22Rv1 (cell line): Measurements from ENCODE around the gene TCF7L2.

Experiments used
- H3K27ac ChIP-seq: fragments of 450-650 bp; 2 replicates; pipeline ENCODE4 v1.5.1; 2017
- CTCF ChIP-seq: fragments of 450-650 bp; IDR thresholded peaks from 2 replicates; pipeline ENCODE4 v1.5.1; 2017; ENCODE audit warnings: mild to moderate bottlenecking
- ZFX ChIP-seq: fragments of 450-650 bp; IDR thresholded peaks from 2 replicates; pipeline ENCODE4 v1.6.1; 2017; ENCODE audit warnings: antibody characterized with exemption, borderline replicate concordance

TCF7L2 gene

GRCh38 chr10:112913255-112913654 is 36.8 kb upstream of the TCF7L2 start:
- no peak for TF ChIP-seq CTCF
- no peak for TF ChIP-seq ZFX
- no peak overlapping the region for H3K27ac ChIP-seq

GRCh38 chr10:112913661-112914287 is 36.3 kb upstream of the TCF7L2 start:
- H3K27ac ChIP-seq = no peak overlapping the region
- TF ChIP-seq CTCF (no peak), ZFX (no peak)

GRCh38 chr10:112914288-112914952 is 35.6 kb upstream of the TCF7L2 start:
- TF ChIP-seq ZFX = no peak
- no peak for TF ChIP-seq CTCF
- H3K27ac ChIP-seq = no peak overlapping the region

GRCh38 chr10:112915590-112916572 is 34.2 kb upstream of the TCF7L2 start:
- TF ChIP-seq CTCF (no peak), ZFX (no peak)
- no peak overlapping the region for H3K27ac ChIP-seq

GRCh38 chr10:112917681-112918080 is 32.4 kb upstream of the TCF7L2 start:
- no peak overlapping the region for H3K27ac ChIP-seq
- TF ChIP-seq CTCF (no peak), ZFX (no peak)

- no peak for TF ChIP-seq CTCF
- TF ChIP-seq ZFX = no peak
- H3K27ac ChIP-seq = no peak overlapping the region
These were observed 31.3 kb upstream of the TCF7L2 start for GRCh38 chr10:112918771-112919170.

- no peak overlapping the region for H3K27ac ChIP-seq
- TF ChIP-seq CTCF = no peak
- TF ChIP-seq ZFX = no peak
These were observed 30.3 kb upstream of the TCF7L2 start for GRCh38 chr10:112919721-112920120.
